GM12874 (cell line): Measurements from ENCODE around the gene SHC2.

Experiments used
- CTCF ChIP-seq: IDR thresholded peaks from 2 replicates; pipeline ENCODE4 v1.5.1; 2011; ENCODE audit warnings: low read depth, mild to moderate bottlenecking, control low read depth, low read length, moderate library complexity; ENCODE audit not compliant: insufficient read depth

The SHC2 gene

GRCh38 chr19:480016-480855, 19.4 kb upstream of the SHC2 start:
- TF ChIP-seq CTCF = no peak

GRCh38 chr19:478976-479375, 18.1 kb upstream of the SHC2 start:
- TF ChIP-seq CTCF = no peak

- TF ChIP-seq CTCF = no peak
These were observed 17.5 kb upstream of the SHC2 start for GRCh38 chr19:478236-478903.

GRCh38 chr19:475360-475759, 14.5 kb upstream of the SHC2 start:
- no peak for TF ChIP-seq CTCF

- no peak for TF ChIP-seq CTCF
These were observed 13.6 kb upstream of the SHC2 start for GRCh38 chr19:474126-475078.

- TF ChIP-seq CTCF = no peak
These were observed 11.4 kb upstream of the SHC2 start for GRCh38 chr19:472005-472858.
